Frontal cortex (tissue), 4 donors: ENCODE measurements around the gene MT1M. TPM values are rescaled to one million over a fixed set of nuclear protein-coding genes. Genes with fewer than 3 reads are reported as not detected.
A peak's percentile ranks its signal among the peaks of the same experiment; 100 is the strongest.
"Not testable (repeated sequence)": the region's sequence is repeated elsewhere in the genome, so short reads cannot be mapped to it uniquely, and the experiment has no call there.

Experiments used
- DNase-seq, 2 donors: peaks; one replicate each; pipeline ENCODE4 v3.0.0; 2012; ENCODE audit warnings: low spot score in 2 of 2
- FAIRE-seq: peaks from 2 replicates; lab custom pipeline; 2012; peaks lifted over from hg19 to GRCh38; lab: Jason Lieb, UNC
- total RNA-seq: library from RNA; depleted of rRNA; stranded (reverse); fragments of >200 nt; gene quantifications from one replicate; pipeline ENCODE4 v1.2.3, GENCODE V29; 2014
- donor health status: control.
- donor health status: control.
- donor health status: control.

Gene MT1M
- total RNA-seq, 1 donor from 2014 or later = not detected

- DNase-seq = no peak
- no peak for FAIRE-seq
Observed at GRCh38 chr16:56645311-56645710, 12.9 kb downstream of the MT1M start.

- FAIRE-seq (no peak), DNase-seq (no peak)
Observed at GRCh38 chr16:56645838-56646237, 13.4 kb downstream of the MT1M start.

- no peak for DNase-seq
- no peak for FAIRE-seq
Observed at GRCh38 chr16:56647641-56648431, 15.4 kb downstream of the MT1M start.

DNA sequence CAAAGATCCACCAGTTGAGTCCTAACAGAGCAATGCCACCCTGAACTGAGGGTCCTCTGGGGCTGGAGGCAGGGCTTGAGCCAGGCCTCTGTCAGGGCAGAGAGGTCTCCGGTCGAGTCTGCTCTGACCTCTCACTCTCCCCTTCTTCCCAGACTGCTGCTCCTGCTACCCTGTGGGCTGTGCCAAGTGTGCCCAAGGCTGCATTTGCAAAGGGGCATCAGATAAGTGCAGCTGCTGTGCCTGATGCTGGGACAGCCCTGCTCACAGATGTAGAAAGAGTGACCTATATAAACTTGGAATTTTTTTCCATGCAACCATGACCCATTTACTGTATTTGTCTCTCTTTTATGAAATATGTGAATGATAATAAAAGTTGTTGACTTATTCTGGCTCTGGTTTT is 16.8 kb downstream of the MT1M start:
- FAIRE-seq = no peak
- DNase-seq = no peak

DNA sequence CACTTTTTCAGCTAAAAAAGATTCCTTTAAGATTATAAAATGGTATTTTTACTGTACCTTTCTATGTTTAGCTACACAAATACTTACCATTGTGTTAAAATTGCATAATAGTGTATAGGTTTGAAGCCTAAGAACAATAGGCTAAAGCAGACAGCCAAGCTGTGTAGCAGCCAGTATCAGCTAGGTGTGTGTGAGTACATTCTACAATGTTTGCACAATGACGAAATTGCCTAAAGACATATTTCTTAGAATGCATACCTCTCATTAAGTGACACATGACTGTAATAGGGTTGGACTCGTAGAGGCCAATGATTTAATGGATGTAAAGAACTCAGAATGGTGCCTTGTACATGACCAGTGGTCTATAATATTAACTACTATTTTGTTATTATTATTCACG is 17.4 kb downstream of the MT1M start:
- DNase-seq (no peak), FAIRE-seq (no peak)

- no peak for DNase-seq
- FAIRE-seq = no peak
Observed at GRCh38 chr16:56651586-56651985, 19.1 kb downstream of the MT1M start, which contains the start of gene MT1B. Gene MT1B (plus strand): TSS chr16:56651886. CDS start chr16:56651954, 68 bp downstream.

DNA sequence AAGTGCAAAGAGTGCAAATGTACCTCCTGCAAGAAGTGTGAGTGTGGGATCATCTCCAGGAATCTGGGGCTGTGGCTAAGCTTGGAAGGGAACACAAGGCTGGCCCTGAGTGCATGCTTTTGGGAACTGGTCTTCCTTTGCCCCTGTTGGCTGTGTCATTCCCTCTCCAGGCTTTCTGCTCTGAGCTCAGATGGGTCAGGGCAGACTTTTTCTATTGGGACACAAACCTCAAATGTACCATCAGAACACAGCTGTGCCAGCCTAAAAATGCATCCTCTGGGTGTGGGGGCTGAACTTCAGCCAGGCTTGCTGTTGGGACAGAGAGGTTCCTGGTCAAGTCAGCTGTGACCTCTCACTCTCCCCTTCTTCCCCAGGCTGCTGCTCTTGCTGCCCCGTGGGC is 20.1 kb downstream of the MT1M start:
- FAIRE-seq = no peak

GRCh38 chr16:56653218-56653617 is 20.8 kb downstream of the MT1M start:
- DNase-seq = no peak
- FAIRE-seq = no peak

More for the DNA sequence above, 20.1 kb downstream of the MT1M start:
- DNase-seq = no peak

DNA sequence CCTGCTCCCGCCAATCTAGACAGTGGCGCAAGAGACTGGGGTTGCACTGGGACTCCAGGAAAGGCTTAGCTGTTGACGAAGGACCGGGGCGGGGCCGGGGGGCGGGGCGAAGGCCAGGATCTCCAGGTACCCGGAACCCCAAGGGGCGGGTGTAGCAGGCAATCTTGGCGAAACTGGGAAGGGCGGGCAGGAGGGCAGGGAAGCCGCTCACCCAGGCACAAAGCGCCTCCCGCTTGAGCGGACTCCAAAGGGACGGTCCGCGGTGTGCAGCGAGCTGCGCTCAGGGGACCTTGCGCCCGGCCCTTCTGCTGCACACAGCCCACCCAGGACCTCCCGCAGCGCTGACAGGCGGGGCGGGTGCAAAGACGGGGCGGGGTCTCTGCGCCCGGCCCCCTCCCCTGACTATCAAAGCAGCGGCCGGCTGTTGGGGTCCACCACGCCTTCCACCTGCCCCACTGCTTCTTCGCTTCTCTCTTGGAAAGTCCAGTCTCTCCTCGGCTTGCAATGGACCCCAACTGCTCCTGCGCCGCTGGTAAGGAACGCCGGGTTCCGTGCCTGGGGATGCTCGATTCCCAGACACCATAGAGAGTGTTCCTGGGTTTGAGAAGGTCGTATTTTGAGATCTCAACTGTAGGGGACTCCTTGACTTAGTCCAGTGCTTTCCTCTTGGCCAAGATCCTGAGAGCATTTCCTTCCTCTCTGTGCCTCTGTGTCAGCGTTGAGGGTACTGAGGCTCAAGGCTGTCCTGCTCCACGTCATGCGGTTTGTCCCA is 25.3 kb downstream of the MT1M start, which contains the start of gene MT1F:
Gene MT1F (plus strand): TSS at position 405 of the 772 bp plus-strand sequence. CDS start 100 bp downstream, at position 505.
- DNase-seq = peak; percentile 42 to 58
- no peak for FAIRE-seq

GRCh38 chr16:56658327-56658875 is 25.9 kb downstream of the MT1M start:
- DNase-seq (peak in 1 of 2 donors; percentile 49), FAIRE-seq (no peak)

DNA sequence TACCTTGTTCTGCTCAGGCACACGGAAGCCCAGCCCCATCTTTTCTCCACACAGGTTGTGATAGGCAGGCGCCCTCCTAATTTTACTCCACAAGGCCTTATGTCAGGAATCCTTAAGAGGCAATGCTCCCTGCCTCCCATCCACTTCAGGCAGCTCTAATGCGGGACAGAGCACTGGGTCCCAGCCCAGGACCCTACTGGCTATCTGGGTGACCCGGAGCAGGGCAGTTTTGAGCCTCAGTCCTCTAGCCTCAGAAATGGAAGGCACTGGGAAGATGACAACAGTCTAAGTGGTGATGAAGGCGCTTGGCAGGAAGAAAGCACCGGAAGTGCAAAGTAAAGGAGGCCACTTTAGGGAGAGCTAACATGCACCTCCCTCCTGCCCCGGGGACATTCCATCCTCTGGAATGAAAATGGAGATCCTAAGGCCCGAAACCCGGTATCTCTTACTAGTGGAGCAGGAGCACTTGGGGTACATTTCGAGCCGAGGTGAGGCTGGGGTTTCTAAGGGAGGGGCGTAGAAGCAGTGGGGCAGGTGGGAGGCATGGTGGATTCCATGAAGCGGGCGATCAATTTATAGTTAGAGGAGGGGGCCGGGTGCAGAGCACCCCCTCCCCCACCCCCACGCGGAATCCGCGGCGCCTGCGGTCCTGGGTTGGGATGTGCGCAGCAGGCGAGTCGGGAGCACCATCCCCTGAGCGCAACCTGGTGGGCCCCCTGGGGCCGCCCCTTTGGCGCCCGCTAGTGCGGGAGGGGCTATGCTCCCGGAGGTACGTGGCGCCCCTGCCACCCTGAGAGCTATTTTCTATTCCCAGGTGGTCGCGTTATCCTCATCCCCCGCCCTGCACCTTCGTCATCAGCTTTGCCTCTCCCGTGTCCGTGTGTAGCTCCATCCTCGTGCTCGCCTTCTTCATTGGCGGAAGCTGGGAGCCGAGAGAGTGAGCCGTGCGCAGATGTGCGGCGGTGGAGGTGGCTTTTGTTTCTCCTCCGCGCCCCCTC is 30.2 kb downstream of the MT1M start:
- DNase-seq (peak in 1 of 2 donors; percentile 34), FAIRE-seq (no peak)

DNA sequence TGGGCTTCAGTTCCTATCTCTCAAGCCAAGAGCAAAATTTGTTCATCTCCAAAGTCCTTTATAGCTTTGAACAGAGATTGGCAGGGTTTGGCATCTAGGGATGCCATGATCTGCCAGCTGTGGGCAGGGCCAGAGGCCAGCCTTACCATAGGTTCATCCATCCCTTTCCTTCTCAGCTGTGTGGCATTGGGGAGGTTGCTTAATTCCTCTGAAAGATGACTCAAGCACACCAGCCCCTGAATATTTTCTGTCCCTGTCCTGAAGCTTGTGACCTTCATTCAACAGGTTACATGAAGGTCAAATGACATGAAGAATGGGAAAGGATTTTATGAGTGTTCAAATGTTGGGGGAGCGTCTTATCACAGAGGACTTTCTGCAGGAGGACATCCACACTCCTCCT is 32.0 kb downstream of the MT1M start:
- no peak for FAIRE-seq
- DNase-seq = no peak

GRCh38 chr16:56665286-56666261 is 33.1 kb downstream of the MT1M start:
- not testable (repeated sequence) for DNase-seq, FAIRE-seq

DNA sequence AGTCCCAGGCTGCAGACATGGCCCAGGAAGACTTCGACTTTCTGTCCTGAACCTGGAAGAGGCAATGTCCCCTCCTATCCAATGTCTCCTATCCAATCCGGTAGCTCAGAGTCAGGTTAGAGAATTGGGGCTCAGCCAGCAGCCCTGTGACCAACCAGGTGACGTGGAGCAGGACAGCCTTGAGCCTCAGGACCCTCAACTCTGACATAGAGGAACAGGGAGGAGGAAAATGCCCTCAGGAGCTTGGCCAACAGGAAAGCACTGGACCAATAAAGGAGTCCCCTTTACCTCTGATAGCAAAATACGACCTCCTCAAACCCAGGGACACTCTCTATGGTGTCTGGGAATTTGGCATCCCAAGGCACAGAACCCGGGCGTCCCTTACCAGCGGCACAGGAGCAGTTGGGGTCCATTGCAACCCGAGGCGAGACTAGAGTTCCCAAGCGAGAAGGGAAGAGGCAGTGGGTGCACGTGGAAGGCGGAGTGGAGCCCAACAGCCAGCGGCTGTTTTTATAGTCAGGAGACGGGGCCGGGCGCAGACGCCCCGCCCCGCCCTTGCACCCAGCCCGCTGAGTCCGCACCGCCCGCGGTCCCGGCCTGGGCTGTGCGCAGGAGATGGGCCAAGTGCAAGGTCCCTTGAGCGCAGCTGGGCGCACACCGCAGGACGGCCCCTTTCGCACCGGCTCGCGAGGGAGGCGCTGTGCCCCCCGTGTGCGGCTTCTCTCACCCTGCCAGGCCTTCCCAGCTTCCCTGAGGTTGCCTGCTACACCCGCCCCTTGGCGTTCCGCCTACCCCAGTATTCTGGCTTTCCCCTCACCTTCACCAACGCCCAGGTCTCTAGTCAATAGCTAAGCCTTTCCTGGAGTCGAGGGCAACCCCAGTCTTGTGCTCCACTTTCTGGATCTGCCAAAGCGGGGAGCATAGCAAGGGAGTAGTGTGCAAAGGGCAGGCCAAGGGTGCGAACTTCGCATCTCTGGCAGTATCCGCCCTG is 35.4 kb downstream of the MT1M start, which contains the start of gene MT1G:
Gene MT1G (minus strand): TSS at position 485 of the 991 bp plus-strand sequence. CDS start 72 bp downstream, at position 413.
- FAIRE-seq (no peak), DNase-seq (no peak)

DNA sequence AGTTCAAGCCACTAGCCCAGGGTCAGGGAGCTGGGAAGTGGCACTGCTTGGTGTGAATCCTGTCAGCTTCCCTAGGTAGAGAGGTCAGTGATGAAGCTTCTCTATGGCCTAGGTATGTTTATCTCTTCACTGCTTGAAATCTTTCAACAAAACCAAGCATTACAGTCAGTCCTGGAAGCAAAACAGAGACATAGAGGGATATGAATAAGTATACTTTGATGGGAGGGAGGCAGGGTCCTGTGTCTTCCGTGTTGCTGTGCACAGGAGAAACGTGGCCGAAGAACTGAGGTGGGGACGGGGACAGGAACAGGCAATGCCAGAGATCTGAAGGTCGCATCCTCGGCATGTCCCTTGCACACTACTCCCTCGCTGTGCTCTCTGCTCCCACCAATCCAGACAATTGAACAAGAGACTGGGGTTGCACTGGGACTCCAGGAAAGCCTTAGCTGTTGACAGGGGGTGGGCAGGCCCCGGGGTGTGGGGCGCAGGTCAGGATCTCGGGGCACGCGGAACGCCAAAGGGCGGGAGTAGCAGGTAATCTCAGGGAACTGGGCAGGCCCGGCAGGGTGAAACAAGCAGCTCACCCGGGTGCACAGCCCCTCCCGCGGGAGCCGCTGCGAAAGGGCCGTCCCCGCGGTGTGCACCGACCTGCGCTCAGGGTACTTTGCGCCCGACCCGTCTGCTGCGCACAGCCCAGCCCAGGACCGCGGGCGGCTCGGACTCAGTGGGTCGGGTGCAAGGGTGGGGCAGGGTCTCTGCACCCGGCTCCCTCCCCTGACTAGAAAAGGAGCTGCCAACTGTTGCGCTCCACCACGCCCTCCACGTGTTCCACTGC is 36.8 kb downstream of the MT1M start, which contains the start of gene MT1H:
Gene MT1H (plus strand): TSS at position 810 of the 835 bp plus-strand sequence. CDS start 71 bp downstream, outside the sequence.
- FAIRE-seq = no peak
- no peak for DNase-seq
